HepG2 (cell line): Measurements from ENCODE around the gene C11orf42. TPM values are rescaled to one million over a fixed set of nuclear protein-coding genes. Genes with fewer than 3 reads are reported as not detected.

Experiments
- ATAC-seq: fragments of 200-7000 bp; cut with Tn5 transposase; 3 replicates; pipeline ENCODE4 v1.9.1; 2020; ENCODE audit warnings: mild to moderate bottlenecking, moderate library complexity
- BruUV-seq: library from RNA; stranded (reverse); fragments of 400-500 nt; replicated peaks from 2 replicates; lab custom pipeline; 2021; lab: Mats Ljungman, UMichigan
- CTCF ChIA-PET: fragments of 300-600 bp; formaldehyde crosslinking; extraction: SDS; loops from one replicate; lab custom pipeline; 2021; ENCODE audit warnings: low total read pairs, inconsistent platforms, low intra/inter-chr PET ratio; lab: Yijun Ruan, JAX
- POLR2A ChIA-PET: fragments of 350-600 bp; sonication (Branson Sonifier 250); formaldehyde crosslinking; loops from one replicate; lab custom pipeline; 2020; ENCODE audit warnings: antibody characterized with exemption, inconsistent platforms; lab: Yijun Ruan, JAX
- DNase-seq: peaks from one replicate; pipeline ENCODE4 v3.0.0-alpha.2; 2015; ENCODE audit warnings: low spot score
- FAIRE-seq: peaks from 3 replicates; lab custom pipeline; 2011; peaks lifted over from hg19 to GRCh38; lab: Jason Lieb, UNC
- H2AFZ ChIP-seq: one replicate; pipeline ENCODE4 v1.6.1; 2011; ENCODE audit warnings: low read length, inconsistent platforms
- H3K27ac ChIP-seq: fragments of 300-600 bp; 3 replicates; pipeline ENCODE4 v1.8.0; 2011; ENCODE audit warnings: mixed run types, mild to moderate bottlenecking, mixed read lengths, low read length, inconsistent platforms; ENCODE audit not compliant: insufficient read depth; ENCODE audit errors: extremely low read length
- H3K27me3 ChIP-seq, 2 experiments: fragments of 200-600 bp in 1 of 2; 2 replicates in 1 of 2; 3 replicates in 1 of 2; pipeline versions ENCODE4 v1.6.0 to v1.8.0; 2011; ENCODE audit warnings: low read length in 2 of 2, mild to moderate bottlenecking in 2 of 2, moderate library complexity in 2 of 2, inconsistent platforms in 1 of 2; ENCODE audit not compliant: insufficient read depth in 2 of 2, control insufficient read depth in 1 of 2
- H3K36me3 ChIP-seq, 2 experiments: fragments of 200-600 bp in 1 of 2; replicated peaks in 1 of 2; 2 replicates in 1 of 2; 3 replicates in 1 of 2; pipeline versions ENCODE4 v1.5.1 to v1.8.0; 2011; ENCODE audit warnings: low read length in 2 of 2, inconsistent platforms in 1 of 2; ENCODE audit not compliant: insufficient read depth in 2 of 2, control insufficient read depth in 1 of 2
- H3K4me1 ChIP-seq: 2 replicates; pipeline ENCODE4 v1.5.1; 2012; ENCODE audit warnings: low read length, inconsistent platforms; ENCODE audit not compliant: insufficient read depth
- H3K4me2 ChIP-seq: 2 replicates; pipeline ENCODE4 v1.6.0; 2011; ENCODE audit warnings: low read depth, low read length, inconsistent platforms
- H3K4me3 ChIP-seq, 3 experiments: fragments of 200-600 bp in 1 of 3; sonication (generic), shearing (Covaris generic) in 1 of 3; replicated peaks in 1 of 3; 2 replicates each; pipeline ENCODE4 v1.5.1; 2011 to 2016; ENCODE audit warnings: low read length in 3 of 3, inconsistent platforms in 2 of 3, low read depth in 2 of 3, mild to moderate bottlenecking in 2 of 3, control low read depth in 1 of 3, mixed read lengths in 1 of 3; ENCODE audit not compliant: insufficient read depth in 1 of 3
- H3K79me2 ChIP-seq: one replicate; pipeline ENCODE4 v1.6.1; 2011; ENCODE audit warnings: low read length, inconsistent platforms; ENCODE audit not compliant: insufficient read depth
- H3K9ac ChIP-seq: 2 replicates; pipeline ENCODE4 v1.6.0; 2011; ENCODE audit warnings: mild to moderate bottlenecking, low read depth, low read length, inconsistent platforms; ENCODE audit not compliant: insufficient read depth
- H3K9me3 ChIP-seq: 2 replicates; pipeline ENCODE4 v1.5.1; 2012; ENCODE audit warnings: mild to moderate bottlenecking, low read length
- H4K20me1 ChIP-seq: 2 replicates; pipeline ENCODE4 v1.6.0; 2011; ENCODE audit warnings: inconsistent platforms, mild to moderate bottlenecking, low read length, moderate library complexity; ENCODE audit not compliant: insufficient read depth
- CEBPB ChIP-seq: IDR thresholded peaks from 2 replicates; pipeline ENCODE4 v1.6.1; 2011; ENCODE audit warnings: low read depth, low read length, improper control_type of control experiment, borderline replicate concordance
- CREB1 ChIP-seq, 2 experiments: fragments of 450-650 bp in 1 of 2; IDR thresholded peaks; 2 replicates each; pipeline ENCODE4 v1.6.1; 2016 to 2017; ENCODE audit warnings: control low read depth in 1 of 2, mild to moderate bottlenecking in 1 of 2, missing compliant biosample characterization in 1 of 2, missing genetic modification characterization in 1 of 2
- MATR3 ChIP-seq: sonication (generic); formaldehyde crosslinking; IDR thresholded peaks from 2 replicates; pipeline ENCODE4 v1.4.0; 2020; ENCODE audit warnings: missing genetic modification reagents
- MTF2 ChIP-seq: sonication (generic); formaldehyde crosslinking; IDR thresholded peaks from 2 replicates; pipeline ENCODE4 v1.5.0; 2020; ENCODE audit warnings: missing genetic modification reagents, borderline replicate concordance
- NCOA5 ChIP-seq: sonication (generic); formaldehyde crosslinking; IDR thresholded peaks from 2 replicates; pipeline ENCODE4 v1.4.0; 2020; ENCODE audit warnings: missing genetic modification reagents
- PBX3 ChIP-seq: sonication (generic); formaldehyde crosslinking; IDR thresholded peaks from 2 replicates; pipeline ENCODE4 v1.8.1; 2023; ENCODE audit warnings: missing genetic modification reagents, inconsistent platforms, borderline replicate concordance
- SMYD3 ChIP-seq: sonication (generic); formaldehyde crosslinking; IDR thresholded peaks from 2 replicates; pipeline ENCODE4 v1.8.1; 2023; ENCODE audit warnings: mild to moderate bottlenecking, missing genetic modification reagents
- SPEN ChIP-seq: sonication (generic); formaldehyde crosslinking; IDR thresholded peaks from 2 replicates; pipeline ENCODE4 v1.5.1; 2020; ENCODE audit warnings: low read depth, mild to moderate bottlenecking, missing genetic modification reagents
- ZNF562 ChIP-seq: sonication (generic); formaldehyde crosslinking; IDR thresholded peaks from 2 replicates; pipeline ENCODE4 v1.8.0; 2022; ENCODE audit warnings: missing genetic modification reagents, borderline replicate concordance
- ZNF691 ChIP-seq: sonication (generic); formaldehyde crosslinking; IDR thresholded peaks from 2 replicates; pipeline ENCODE4 v1.4.0; 2020; ENCODE audit warnings: missing genetic modification reagents, low read depth, mild to moderate bottlenecking, borderline replicate concordance
- whole genome bisulfite sequencing: methylation state at CpG from one replicate; pipeline ENCODE4 v1.1.6; 2017; ENCODE audit warnings: low lambda C conversion rate; 5-methylcytosine and 5-hydroxymethylcytosine counted together
- in situ Hi-C: cut with HindIII; loops from 2 replicates; pipeline ENCODE4 v1.10.0; 2017; ENCODE audit warnings: low pct_unique_long_range_greater_than_20kb; ENCODE audit not compliant: extremely low pct_ligation_motif_present
- intact Hi-C: fragments of 100-400 bp; cut with micrococcal nuclease; formaldehyde crosslinking; loops from one replicate; pipeline ENCODE4 v1.10.0; 2022; ENCODE audit not compliant: unreplicated experiment
- polyA plus RNA-seq, 8 experiments: library from polyadenylated mRNA; depleted of rRNA in 3 of 8; stranded (reverse) in 7 of 8; unstranded in 1 of 8; fragments of >200 nt; fragmentation: Illumina TruSeq in 4 of 8; extraction: Trizol in 4 of 8; gene quantifications; 2 replicates each; pipeline versions ENCODE4 v1.2.1 to v1.2.3, GENCODE V29; 2011 to 2016; ENCODE audit warnings: low read depth in 4 of 8, missing spikeins in 1 of 8, mixed read lengths in 1 of 8; ENCODE audit not compliant: insufficient read depth in 1 of 8
- total RNA-seq, 5 experiments: library from RNA; depleted of rRNA; stranded (reverse); fragments of >200 nt; fragmentation: Illumina TruSeq; extraction: Trizol; gene quantifications; 2 replicates each; pipeline ENCODE4 v1.2.3, GENCODE V29; 2016; ENCODE audit warnings: low read depth in 1 of 5

The C11orf42 gene
- total and polyA plus RNA-seq, 2 of the 13 experiments (the other 11 are each of a cell fraction or from before 2014, with no cell fraction given), result not detected

DNA sequence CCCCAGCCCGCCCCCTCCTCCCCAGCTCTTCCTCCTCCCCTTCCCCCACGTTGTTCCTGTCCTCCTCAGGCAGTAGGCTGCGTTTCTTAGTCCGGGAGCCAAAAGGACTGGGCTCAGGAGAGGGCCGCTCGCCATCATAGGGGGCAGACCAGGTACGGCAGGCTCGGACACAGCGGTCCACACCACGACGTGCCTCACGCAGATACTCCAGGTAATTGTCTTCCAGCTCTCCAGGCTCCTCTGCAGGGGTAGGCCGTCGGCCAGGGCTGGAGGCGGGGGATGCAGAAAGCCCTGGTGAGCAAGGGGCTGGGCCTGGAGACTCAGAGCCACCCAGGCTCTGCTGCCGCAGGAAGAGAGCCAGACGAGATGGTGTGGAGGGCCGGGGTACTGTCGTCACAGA, 12.4 kb downstream of the C11orf42 start:
- peaks cover 14 to 64% of the 10 kb centered on the region in 2 experiments for H3K36me3 ChIP-seq
- BruUV-seq, result no TSS peak
- FAIRE-seq, result no peak
- no peak overlapping the region for H3K4me2 ChIP-seq
- H3K27me3 ChIP-seq, result no peaks in the 10 kb centered on the region
- no peak for ATAC-seq
- WGBS, result 93% methylated on average over 19 of the region's 19 CpGs
- H3K9me3 ChIP-seq, result no peaks in the 10 kb centered on the region
- H2AFZ ChIP-seq, result no peak overlapping the region
- H3K79me2 ChIP-seq, result peaks cover 3% of the 10 kb centered on the region
- CTCF ChIA-PET, result no interaction called here
- TF ChIP-seq PBX3 (no peak), CEBPB (no peak), ZNF691 (CRISPR knock-in tag) (no peak), MTF2 (no peak), NCOA5 (CRISPR knock-in tag) (no peak), CREB1 (IDR thresholded peaks at IDR 0.05) (no peak), CREB1 (CRISPR knock-in tag; IDR thresholded peaks at IDR 0.05) (no peak), MATR3 (CRISPR knock-in tag) (no peak), SPEN (CRISPR knock-in tag) (no peak), SMYD3 (no peak), ZNF562 (CRISPR knock-in tag) (no peak)
- H3K4me3 ChIP-seq, result no peak overlapping the region
- H3K9ac ChIP-seq, result no peak overlapping the region
- no peak overlapping the region for H3K27ac ChIP-seq
- no peaks in the 10 kb centered on the region for H3K4me1 ChIP-seq
- in situ Hi-C loops, result no loop called here
- POLR2A ChIA-PET, result no interaction called here
- H4K20me1 ChIP-seq, result no peaks in the 10 kb centered on the region
- intact Hi-C loops, result no loop called here
- DNase-seq, result no peak
